HG03280 (cell line): ENCODE results near the gene UGT2B15.

Experiments used
- ATAC-seq: cut with Tn5 transposase; IDR thresholded peaks from one replicate; pipeline ENCODE4 v1.9.1; 2021; ENCODE audit warnings: mild to moderate bottlenecking, moderate library complexity; ENCODE audit not compliant: unreplicated experiment

The UGT2B15 gene

GRCh38 chr4:68656445-68656973 is 13.9 kb downstream of the UGT2B15 start:
- peak; percentile 63 for ATAC-seq

GRCh38 chr4:68655764-68656444 is 14.5 kb downstream of the UGT2B15 start:
- ATAC-seq = no peak

GRCh38 chr4:68654946-68655721 is 15.3 kb downstream of the UGT2B15 start:
- ATAC-seq = no peak

GRCh38 chr4:68651932-68652331 is 18.5 kb downstream of the UGT2B15 start:
- no peak for ATAC-seq

- no peak for ATAC-seq
Observed at GRCh38 chr4:68630371-68630770, 40.1 kb downstream of the UGT2B15 start.

GRCh38 chr4:68622731-68623130 is 47.7 kb downstream of the UGT2B15 start:
- peak; percentile 52 for ATAC-seq

GRCh38 chr4:68617003-68617698 is 53.3 kb downstream of the UGT2B15 start:
- ATAC-seq = no peak

GRCh38 chr4:68615699-68616422 is 54.6 kb downstream of the UGT2B15 start:
- no peak for ATAC-seq

- ATAC-seq = no peak
Observed at GRCh38 chr4:68613752-68614151, 56.7 kb downstream of the UGT2B15 start.

- ATAC-seq = no peak
Observed at GRCh38 chr4:68606240-68606639, 64.2 kb downstream of the UGT2B15 start.

GRCh38 chr4:68599150-68599549 is 71.3 kb downstream of the UGT2B15 start:
- ATAC-seq = no peak

GRCh38 chr4:68597482-68597881 is 73.0 kb downstream of the UGT2B15 start:
- ATAC-seq = no peak
